DND-41 (cell line): ENCODE measurements around the gene CXCL5.

ENCODE experiments used
- EZH2 ChIP-seq: IDR thresholded peaks from 3 replicates; pipeline ENCODE4 v1.6.1; 2012; ENCODE audit warnings: borderline replicate concordance, low read depth, mild to moderate bottlenecking, moderate library complexity, low read length, inconsistent platforms; ENCODE audit not compliant: severe bottlenecking
- TF ChIP-seq, protein P1 (sequence below): IDR thresholded peaks from 2 replicates; pipeline ENCODE4 v1.5.1; 2012; ENCODE audit warnings: borderline replicate concordance, low read length, moderate library complexity, mild to moderate bottlenecking; ENCODE audit not compliant: poor library complexity, severe bottlenecking; ENCODE audit errors: extremely low read depth

DNA sequence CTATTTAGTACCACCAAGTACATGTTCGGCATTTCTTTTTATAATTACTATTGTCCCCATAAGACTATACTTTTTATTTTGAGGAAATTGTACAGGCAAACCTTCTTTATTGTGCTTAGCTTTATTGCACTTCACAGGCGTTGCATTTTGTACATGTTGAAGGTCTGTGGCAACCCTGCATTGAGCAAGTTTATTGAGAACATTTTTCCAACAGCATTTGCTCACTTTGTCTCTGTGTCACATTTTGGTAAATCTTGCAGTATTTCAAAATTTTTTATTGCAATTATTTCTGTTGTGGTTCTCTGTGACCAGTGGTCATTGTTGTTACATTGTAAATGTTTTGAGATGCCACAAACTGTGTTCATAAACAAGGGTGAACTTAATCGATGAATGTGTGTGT, 10.8 kb upstream of the CXCL5 start:
- TF ChIP-seq EZH2: no peak
- TF ChIP-seq, protein P1, sequence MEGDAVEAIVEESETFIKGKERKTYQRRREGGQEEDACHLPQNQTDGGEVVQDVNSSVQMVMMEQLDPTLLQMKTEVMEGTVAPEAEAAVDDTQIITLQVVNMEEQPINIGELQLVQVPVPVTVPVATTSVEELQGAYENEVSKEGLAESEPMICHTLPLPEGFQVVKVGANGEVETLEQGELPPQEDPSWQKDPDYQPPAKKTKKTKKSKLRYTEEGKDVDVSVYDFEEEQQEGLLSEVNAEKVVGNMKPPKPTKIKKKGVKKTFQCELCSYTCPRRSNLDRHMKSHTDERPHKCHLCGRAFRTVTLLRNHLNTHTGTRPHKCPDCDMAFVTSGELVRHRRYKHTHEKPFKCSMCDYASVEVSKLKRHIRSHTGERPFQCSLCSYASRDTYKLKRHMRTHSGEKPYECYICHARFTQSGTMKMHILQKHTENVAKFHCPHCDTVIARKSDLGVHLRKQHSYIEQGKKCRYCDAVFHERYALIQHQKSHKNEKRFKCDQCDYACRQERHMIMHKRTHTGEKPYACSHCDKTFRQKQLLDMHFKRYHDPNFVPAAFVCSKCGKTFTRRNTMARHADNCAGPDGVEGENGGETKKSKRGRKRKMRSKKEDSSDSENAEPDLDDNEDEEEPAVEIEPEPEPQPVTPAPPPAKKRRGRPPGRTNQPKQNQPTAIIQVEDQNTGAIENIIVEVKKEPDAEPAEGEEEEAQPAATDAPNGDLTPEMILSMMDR: no peak
